GM12801 (cell line): Measurements from ENCODE around the gene ALKAL2.

ENCODE experiments used
- CTCF ChIP-seq: IDR thresholded peaks from one replicate; pipeline ENCODE4 v1.5.1; 2011; ENCODE audit warnings: control low read depth; ENCODE audit not compliant: insufficient read length; ENCODE audit errors: extremely low read depth

The ALKAL2 gene

GRCh38 chr2:234421-234820 is 53.5 kb downstream of the ALKAL2 start:
- no peak for TF ChIP-seq CTCF

GRCh38 chr2:233030-233429 is 54.9 kb downstream of the ALKAL2 start:
- no peak for TF ChIP-seq CTCF

GRCh38 chr2:231521-232185 is 56.2 kb downstream of the ALKAL2 start:
- TF ChIP-seq CTCF, result no peak
